ENCODE results near the gene TBC1D1. TPM values are rescaled to one million over a fixed set of nuclear protein-coding genes. Genes with fewer than 3 reads are reported as not detected.

The TBC1D1 gene
- total RNA-seq, 4 donors from 2014 or later = 206 to 258 (median 221) TPM

DNA sequence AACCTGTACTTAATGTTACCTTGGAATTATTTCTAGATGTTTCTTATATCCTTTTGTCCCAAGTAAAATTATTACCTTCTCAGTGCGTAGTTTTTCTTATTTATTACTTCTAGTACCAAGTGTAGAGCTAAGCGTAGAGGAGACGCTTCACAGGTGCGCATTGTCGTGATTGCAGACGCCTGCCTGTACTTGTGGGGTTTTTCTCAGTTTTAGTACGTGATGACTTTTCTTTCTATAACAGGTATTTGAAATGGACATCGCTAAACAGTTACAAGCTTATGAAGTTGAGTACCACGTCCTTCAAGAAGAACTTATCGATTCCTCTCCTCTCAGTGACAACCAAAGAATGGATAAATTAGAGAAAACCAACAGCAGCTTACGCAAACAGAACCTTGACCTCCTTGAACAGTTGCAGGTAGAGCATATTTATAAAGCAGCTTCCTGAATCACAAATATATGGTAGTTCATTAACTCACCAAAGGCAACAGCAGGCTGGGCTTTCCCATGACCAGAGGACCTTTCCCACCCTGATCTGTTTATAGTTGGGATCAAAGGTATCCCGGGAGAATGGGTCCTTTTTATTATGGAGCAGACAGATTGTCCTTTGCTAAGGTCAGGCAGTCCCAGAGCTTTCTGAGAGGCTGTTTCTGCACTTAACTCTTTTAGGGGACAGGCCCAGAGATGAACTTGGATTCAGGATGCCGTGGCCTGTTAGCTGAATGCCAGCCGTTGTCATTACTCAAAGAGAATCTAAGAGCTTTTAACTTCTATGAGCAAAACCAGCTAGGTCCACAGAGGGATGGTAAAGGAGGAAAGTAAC, 242.2 kb downstream of the TBC1D1 start:
- intact Hi-C loops (cut with DNase I) = no loop called here

GRCh38 chr4:38133711-38134480, 243.0 kb downstream of the TBC1D1 start:
- Histone ChIP-seq H3K9me3 (no peaks in the 10 kb centered on the region), H3K27ac (replicated peaks in 1 of 4) (no peak overlapping the region), H3K4me1 (peaks cover 10 to 48% (median 44%) of the 10 kb centered on the region in 4 donors), H3K4me3 (no peak overlapping the region), H3K36me3 (peaks cover 23 to 60% (median 58%) of the 10 kb centered on the region in 4 donors), H3K27me3 (no peaks in the 10 kb centered on the region)
- WGBS = 80% methylated on average over 7 of the region's 7 CpGs
- intact Hi-C loops (cut with DNase I) = no loop called here
- DNase-seq (ENCODE audit: extremely low spot score) = no peak
- TF ChIP-seq POLR2AphosphoS5 (IDR thresholded peaks at IDR 0.05) (no peak), POLR2A (IDR thresholded peaks at IDR 0.05; ENCODE audit: low read depth) (no peak), EP300 (IDR thresholded peaks at IDR 0.05) (no peak)
- TF ChIP-seq, protein P1, sequence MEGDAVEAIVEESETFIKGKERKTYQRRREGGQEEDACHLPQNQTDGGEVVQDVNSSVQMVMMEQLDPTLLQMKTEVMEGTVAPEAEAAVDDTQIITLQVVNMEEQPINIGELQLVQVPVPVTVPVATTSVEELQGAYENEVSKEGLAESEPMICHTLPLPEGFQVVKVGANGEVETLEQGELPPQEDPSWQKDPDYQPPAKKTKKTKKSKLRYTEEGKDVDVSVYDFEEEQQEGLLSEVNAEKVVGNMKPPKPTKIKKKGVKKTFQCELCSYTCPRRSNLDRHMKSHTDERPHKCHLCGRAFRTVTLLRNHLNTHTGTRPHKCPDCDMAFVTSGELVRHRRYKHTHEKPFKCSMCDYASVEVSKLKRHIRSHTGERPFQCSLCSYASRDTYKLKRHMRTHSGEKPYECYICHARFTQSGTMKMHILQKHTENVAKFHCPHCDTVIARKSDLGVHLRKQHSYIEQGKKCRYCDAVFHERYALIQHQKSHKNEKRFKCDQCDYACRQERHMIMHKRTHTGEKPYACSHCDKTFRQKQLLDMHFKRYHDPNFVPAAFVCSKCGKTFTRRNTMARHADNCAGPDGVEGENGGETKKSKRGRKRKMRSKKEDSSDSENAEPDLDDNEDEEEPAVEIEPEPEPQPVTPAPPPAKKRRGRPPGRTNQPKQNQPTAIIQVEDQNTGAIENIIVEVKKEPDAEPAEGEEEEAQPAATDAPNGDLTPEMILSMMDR (IDR thresholded peaks at IDR 0.05) = no peak

More for the DNA sequence above, 242.2 kb downstream of the TBC1D1 start:
- Histone ChIP-seq H3K4me3 (no peak overlapping the region), H3K36me3 (peaks cover 19 to 52% (median 51%) of the 10 kb centered on the region in 4 donors), H3K27ac (replicated peaks in 1 of 4) (peak overlapping the region in 3 of 4 donors; percentile 27 to 80 (median 79)), H3K27me3 (no peaks in the 10 kb centered on the region), H3K4me1 (peaks cover 14 to 55% (median 50%) of the 10 kb centered on the region in 4 donors), H3K9me3 (no peaks in the 10 kb centered on the region)
- 88% methylated on average over 14 of the region's 14 CpGs for WGBS
- TF ChIP-seq, protein P1 (IDR thresholded peaks at IDR 0.05) = no peak
- TF ChIP-seq POLR2A (IDR thresholded peaks at IDR 0.05; ENCODE audit: low read depth) (no peak), POLR2AphosphoS5 (IDR thresholded peaks at IDR 0.05) (no peak), EP300 (IDR thresholded peaks at IDR 0.05) (no peak)
- DNase-seq (ENCODE audit: extremely low spot score) = no peak

- Histone ChIP-seq H3K36me3 (peaks cover 34 to 73% (median 70%) of the 10 kb centered on the region in 4 donors), H3K27me3 (no peaks in the 10 kb centered on the region), H3K4me3 (no peak overlapping the region), H3K4me1 (peaks cover 10 to 36% (median 33%) of the 10 kb centered on the region in 4 donors), H3K9me3 (no peaks in the 10 kb centered on the region), H3K27ac (replicated peaks in 1 of 4) (no peak overlapping the region)
- DNase-seq (ENCODE audit: extremely low spot score) = no peak
- WGBS = 94% methylated on average over 8 of the region's 8 CpGs
- intact Hi-C loops (cut with DNase I) = no loop called here
- TF ChIP-seq EP300 (IDR thresholded peaks at IDR 0.05) (no peak), POLR2AphosphoS5 (IDR thresholded peaks at IDR 0.05) (no peak), POLR2A (IDR thresholded peaks at IDR 0.05; ENCODE audit: low read depth) (no peak)
- TF ChIP-seq, protein P1 (IDR thresholded peaks at IDR 0.05) = no peak
These were observed 244.3 kb downstream of the TBC1D1 start for GRCh38 chr4:38135201-38135600.

GRCh38 chr4:38136604-38137003, 245.7 kb downstream of the TBC1D1 start:
- Histone ChIP-seq H3K4me1 (peaks cover 6 to 23% (median 20%) of the 10 kb centered on the region in 4 donors), H3K27ac (replicated peaks in 1 of 4) (no peak overlapping the region), H3K27me3 (no peaks in the 10 kb centered on the region), H3K4me3 (no peak overlapping the region), H3K9me3 (no peaks in the 10 kb centered on the region), H3K36me3 (peaks cover 34 to 81% (median 75%) of the 10 kb centered on the region in 4 donors)
- intact Hi-C loops (cut with DNase I) = no loop called here
- DNase-seq (ENCODE audit: extremely low spot score) = no peak
- TF ChIP-seq, protein P1 (IDR thresholded peaks at IDR 0.05) = no peak
- TF ChIP-seq POLR2A (IDR thresholded peaks at IDR 0.05; ENCODE audit: low read depth) (no peak), EP300 (IDR thresholded peaks at IDR 0.05) (no peak), POLR2AphosphoS5 (IDR thresholded peaks at IDR 0.05) (no peak)
- WGBS = 94% methylated on average over 10 of the region's 10 CpGs

Data from esophagus muscularis mucosa (tissue), 4 donors.